Choroid plexus epithelial cell (primary cell): ENCODE data around the gene NDUFV3.

Experiments
- DNase-seq: peaks from one replicate; pipeline ENCODE4 v3.0.0-alpha.2; 2010; ENCODE audit warnings: low read depth
- H3K4me3 ChIP-seq: 2 replicates; pipeline ENCODE4 v1.5.1; 2011; ENCODE audit warnings: low read depth, mild to moderate bottlenecking, control low read depth, low read length, moderate library complexity
- TF ChIP-seq, protein P1 (sequence below): conservative IDR thresholded peaks from 2 replicates; pipeline ENCODE4 v1.5.1; 2011; ENCODE audit warnings: low read depth, mild to moderate bottlenecking, control low read depth, inconsistent platforms, low read length, moderate library complexity

Gene NDUFV3

GRCh38 chr21:42878678-42878992 lies 14.5 kb upstream of the NDUFV3 start:
- DNase-seq = no peak
- peak overlapping the region; percentile 99 for H3K4me3 ChIP-seq
- TF ChIP-seq, protein P1, sequence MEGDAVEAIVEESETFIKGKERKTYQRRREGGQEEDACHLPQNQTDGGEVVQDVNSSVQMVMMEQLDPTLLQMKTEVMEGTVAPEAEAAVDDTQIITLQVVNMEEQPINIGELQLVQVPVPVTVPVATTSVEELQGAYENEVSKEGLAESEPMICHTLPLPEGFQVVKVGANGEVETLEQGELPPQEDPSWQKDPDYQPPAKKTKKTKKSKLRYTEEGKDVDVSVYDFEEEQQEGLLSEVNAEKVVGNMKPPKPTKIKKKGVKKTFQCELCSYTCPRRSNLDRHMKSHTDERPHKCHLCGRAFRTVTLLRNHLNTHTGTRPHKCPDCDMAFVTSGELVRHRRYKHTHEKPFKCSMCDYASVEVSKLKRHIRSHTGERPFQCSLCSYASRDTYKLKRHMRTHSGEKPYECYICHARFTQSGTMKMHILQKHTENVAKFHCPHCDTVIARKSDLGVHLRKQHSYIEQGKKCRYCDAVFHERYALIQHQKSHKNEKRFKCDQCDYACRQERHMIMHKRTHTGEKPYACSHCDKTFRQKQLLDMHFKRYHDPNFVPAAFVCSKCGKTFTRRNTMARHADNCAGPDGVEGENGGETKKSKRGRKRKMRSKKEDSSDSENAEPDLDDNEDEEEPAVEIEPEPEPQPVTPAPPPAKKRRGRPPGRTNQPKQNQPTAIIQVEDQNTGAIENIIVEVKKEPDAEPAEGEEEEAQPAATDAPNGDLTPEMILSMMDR = no peak

DNA sequence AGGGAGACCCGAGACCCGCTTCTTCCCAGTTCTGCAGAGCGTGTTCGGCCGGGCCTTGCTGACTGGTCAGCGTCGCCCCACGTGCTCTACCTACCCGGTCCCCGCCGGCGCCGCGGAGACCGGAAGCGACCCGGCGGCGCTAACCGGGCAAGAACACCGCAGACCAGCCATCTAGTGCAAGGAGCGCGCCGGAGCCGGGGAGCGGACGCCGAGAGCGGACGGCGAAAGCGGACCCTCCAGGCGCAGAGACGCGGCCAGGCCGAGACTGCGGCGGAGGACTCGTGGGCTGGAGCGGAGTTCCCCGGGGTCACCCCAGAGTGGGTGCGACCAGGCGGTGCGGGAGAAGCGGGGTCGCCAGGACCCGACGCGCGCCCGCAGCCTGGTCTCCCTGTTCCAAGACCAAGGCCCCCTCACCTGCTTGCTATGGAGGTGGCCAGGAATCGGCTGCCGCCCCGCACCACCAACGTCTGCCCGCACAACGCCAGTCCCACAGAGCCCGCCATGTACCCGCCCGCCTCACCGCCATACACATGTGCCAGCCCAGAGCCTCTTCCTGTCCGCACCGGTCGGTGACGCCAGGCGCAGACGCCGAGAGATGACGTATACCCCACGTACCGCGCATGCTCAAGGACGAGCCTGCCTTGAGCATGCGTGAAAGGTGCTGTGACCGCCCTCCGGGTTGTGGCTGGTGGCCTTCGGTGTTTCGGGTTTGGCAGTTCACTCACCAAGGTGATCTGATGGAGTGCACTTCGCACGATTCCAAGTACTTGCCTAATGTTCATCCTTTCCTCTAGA lies 13.9 kb upstream of the NDUFV3 start, which contains the start of gene WDR4:
Gene WDR4, minus strand, starts transcription at position 547 of the 795 bp plus-strand sequence. Its CDS starts 44 bp downstream, at position 503.
- DNase-seq = peak; percentile 98
- peak within 1 kb of the TSS; percentile 99 for H3K4me3 ChIP-seq
- TF ChIP-seq, protein P1 = no peak

DNA sequence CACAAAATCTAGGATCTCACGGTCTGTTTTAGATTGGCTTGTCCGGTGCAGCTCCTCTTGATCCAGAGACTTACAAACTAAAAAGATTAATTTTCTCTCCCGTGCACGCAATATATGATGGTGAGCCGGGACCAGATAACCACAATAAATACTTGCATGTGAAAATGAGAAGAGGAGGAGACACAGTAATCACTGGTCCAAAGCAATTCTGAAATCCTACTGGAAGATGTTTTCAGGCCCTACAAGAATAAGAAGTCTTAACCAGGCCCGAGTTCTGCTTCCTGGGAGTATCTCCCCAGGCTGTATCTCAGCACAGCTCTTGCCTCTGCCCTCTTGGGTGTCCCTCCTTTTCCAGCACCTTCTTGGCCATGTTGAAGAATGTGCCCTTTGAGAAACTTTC lies 12.8 kb upstream of the NDUFV3 start:
- H3K4me3 ChIP-seq = peak overlapping the region; percentile 99
- no peak for DNase-seq
- TF ChIP-seq, protein P1 = no peak

DNA sequence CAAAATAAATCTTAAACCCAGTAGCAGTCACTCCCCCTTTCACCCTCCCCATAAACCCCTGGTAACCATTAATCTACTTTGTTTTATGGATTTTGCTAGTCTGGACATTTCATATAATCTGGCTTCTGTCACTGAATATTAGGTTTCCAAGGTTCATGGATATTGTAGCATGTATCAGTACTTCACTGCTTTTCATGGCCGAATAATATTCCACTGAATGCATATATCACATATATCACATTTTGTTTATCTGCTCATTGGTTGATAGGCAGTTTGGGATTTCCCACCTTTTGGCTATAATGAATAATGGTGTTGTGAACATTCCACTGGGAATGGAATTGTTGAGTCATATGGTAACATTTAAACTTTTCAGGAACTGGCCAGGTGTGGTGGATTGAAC lies 9.2 kb upstream of the NDUFV3 start:
- no peak overlapping the region for H3K4me3 ChIP-seq
- TF ChIP-seq, protein P1 = no peak
- DNase-seq = no peak

DNA sequence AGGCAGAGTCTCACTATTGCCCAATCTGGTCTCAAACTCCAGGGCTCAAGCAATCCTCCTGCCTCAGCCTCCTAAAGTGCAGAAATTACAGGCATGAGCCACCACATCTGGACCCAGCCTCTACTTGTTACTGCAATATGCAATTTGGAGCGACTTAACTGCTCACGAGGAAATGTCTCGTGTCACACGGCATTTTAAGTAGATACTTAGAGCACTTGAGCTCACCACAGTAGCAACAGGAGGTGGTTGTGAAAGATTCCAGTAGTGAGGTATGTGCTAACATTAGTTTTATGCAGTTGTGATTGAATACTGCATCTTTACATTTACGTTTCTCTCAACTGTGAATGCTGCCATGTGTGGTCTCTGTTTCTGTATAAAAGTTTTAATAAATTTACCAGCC lies 5.8 kb upstream of the NDUFV3 start:
- TF ChIP-seq, protein P1 = no peak
- H3K4me3 ChIP-seq = no peak overlapping the region
- peak; percentile 15 for DNase-seq

GRCh38 chr21:42892582-42892930 lies 553 bp upstream of the NDUFV3 start:
- peak overlapping the region; percentile 97 for H3K4me3 ChIP-seq
- TF ChIP-seq, protein P1 = no peak
- no peak for DNase-seq

GRCh38 chr21:42900446-42900845 lies 7.3 kb downstream of the NDUFV3 start:
- no peak overlapping the region for H3K4me3 ChIP-seq
- DNase-seq = no peak
- TF ChIP-seq, protein P1 = no peak
